ENCODE data around the gene GNG8.

GRCh38 chr19:46610851-46611770 lies 24.9 kb downstream of the GNG8 start:
- no peak for TF ChIP-seq CTCF (IDR thresholded peaks at IDR 0.05)
- TF ChIP-seq POLR2A (IDR thresholded peaks at IDR 0.05), result no peak

All from testis (tissue), 2 donors.